Cardiac fibroblast (primary cell): ENCODE measurements around the gene ABHD1.
"Not testable (repeated sequence)": the region's sequence is repeated elsewhere in the genome, so short reads cannot be mapped to it uniquely, and the experiment has no call there.

Experiments used
- DNase-seq, 2 donors: peaks; one replicate each; pipeline versions ENCODE4 v3.0.0 to v3.0.0-alpha.2; 2010; ENCODE audit warnings: low read depth in 2 of 2
- H3K4me3 ChIP-seq, 2 donors: replicated peaks in 1 of 2; 1 replicate in 1 of 2; 2 replicates in 1 of 2; pipeline ENCODE4 v1.5.1; 2011; ENCODE audit warnings: low read depth in 2 of 2, low read length in 2 of 2, mild to moderate bottlenecking in 2 of 2, moderate library complexity in 1 of 2
- CTCF ChIP-seq: IDR thresholded peaks from one replicate; pipeline ENCODE4 v1.5.1; 2011; ENCODE audit warnings: low read depth, mild to moderate bottlenecking, low read length, inconsistent platforms

The ABHD1 gene

DNA sequence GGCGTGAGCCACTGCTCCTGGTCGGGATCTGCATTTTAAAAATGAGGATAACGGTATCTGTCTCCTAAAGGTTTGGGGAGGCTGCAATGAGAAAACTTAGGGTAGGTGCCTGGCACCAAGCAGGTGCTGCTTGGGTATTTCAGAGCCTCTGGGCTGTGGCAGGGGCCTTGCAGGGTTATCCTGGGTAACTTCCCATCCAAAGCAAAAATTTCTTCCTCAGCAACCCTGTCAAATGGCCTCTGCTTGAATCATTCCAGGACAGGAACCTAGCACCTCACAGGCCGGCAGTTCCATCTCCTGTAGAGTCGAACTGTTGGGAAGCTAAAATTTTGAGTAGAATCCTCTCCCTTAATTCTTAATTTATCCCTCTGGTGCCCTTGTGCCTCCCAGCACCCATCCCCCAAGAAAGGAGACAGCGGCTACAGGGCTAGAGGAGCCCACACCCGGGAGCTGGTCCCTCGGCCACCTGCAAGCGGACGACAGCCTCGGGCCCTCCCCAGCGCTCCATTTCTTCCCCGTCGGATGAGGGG lies 5.6 kb upstream of the ABHD1 start:
- peak overlapping the region; percentile 46 to 48 for H3K4me3 ChIP-seq
- TF ChIP-seq CTCF, result no peak
- DNase-seq, result no peak

DNA sequence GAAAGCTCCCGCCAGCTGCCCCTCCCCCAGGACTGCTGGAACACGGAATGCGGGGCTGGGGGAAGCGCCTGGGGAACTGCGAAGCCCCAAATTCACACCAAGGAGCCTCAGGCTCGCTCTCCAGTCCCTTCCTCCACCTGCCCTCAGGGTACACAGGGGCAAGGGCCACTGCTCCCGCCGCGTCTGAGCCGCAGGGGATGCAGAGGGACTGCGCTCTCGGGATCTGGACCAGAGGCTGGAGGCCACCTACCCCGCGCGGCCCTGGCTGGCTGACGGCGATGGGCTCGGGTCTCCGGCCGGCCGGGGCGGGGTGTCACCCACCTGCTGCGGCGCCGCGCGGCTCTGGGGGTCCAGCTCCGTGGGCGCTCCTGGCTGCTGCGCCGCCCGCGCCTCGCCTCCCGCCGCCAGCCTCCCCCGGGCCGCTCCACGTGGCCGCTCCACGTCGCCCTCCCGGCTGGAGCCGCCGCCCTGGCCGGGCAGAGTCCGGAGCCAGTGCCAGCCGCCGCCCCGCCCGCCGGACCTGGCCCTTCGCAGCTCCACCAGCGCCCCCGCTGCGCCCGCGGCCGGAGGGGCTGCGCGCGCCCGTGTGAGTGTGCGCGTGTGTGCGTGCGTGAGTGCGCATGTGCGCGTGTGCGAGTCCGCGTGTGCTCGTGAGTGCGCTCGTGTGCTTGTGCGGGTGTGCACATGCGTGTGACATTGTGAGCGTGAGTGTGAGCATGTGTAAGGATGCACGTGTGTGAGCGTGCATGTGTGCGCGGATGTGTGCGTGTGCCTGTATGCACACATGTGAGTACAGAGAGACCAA lies 4.9 kb upstream of the ABHD1 start, which contains the start of gene CGREF1:
Gene CGREF1 (minus strand): TSS at position 604 of the 805 bp plus-strand sequence. CDS start 14,762 bp downstream, outside the sequence.
- no peak for TF ChIP-seq CTCF
- H3K4me3 ChIP-seq, result peak within 1 kb of the TSS; percentile 46 to 48
- DNase-seq, result peak in 1 of 2 donors; percentile 5

DNA sequence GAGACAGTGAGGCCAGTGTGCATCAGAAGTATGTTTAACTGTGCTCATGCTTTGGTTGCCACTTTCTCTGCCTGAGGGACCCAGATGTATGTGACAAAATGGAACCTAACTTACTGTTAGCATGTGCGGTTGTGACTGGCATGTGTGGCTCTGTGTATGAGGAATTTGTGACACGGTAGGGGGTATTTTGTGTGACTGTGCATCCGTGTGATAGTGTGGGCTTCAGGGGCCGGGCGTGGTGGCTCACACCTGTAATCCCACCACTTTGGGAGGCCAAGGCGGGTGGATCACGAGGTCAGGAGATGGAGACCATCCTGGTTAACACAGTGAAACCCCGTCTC lies 4.3 kb upstream of the ABHD1 start:
- DNase-seq, result not testable (repeated sequence)
- H3K4me3 ChIP-seq, result peak overlapping the region; percentile 11 to 48

GRCh38 chr2:27121906-27122305 lies 1.7 kb upstream of the ABHD1 start:
- DNase-seq, result no peak
- TF ChIP-seq CTCF, result no peak
- no peak overlapping the region for H3K4me3 ChIP-seq

- no peak for DNase-seq
- no peak for TF ChIP-seq CTCF
- no peak overlapping the region for H3K4me3 ChIP-seq
These were observed 824 bp upstream of the ABHD1 start for GRCh38 chr2:27122791-27123190.

DNA sequence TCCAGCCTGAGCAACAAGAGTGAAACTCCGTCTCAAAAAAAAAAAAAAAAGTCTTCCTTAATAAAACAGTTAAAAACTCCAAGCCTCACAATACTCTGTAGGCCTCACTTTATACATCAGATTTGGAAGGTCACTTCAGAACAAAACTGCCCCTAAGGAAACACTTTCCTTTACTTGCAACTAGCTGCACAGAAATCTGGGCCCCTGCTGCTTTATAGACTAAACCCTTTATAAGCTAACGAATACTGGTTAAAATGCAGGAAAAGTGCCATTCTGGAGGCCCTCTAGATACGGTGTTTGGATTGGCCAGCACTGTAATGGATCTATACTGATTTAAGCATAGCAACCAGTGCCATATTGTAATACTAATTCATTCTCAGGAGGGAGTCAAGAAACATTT lies 1.5 kb downstream of the ABHD1 start:
- TF ChIP-seq CTCF, result no peak
- DNase-seq, result no peak
- H3K4me3 ChIP-seq, result no peak overlapping the region

GRCh38 chr2:27126252-27126710 lies 2.7 kb downstream of the ABHD1 start:
- no peak for TF ChIP-seq CTCF
- no peak overlapping the region for H3K4me3 ChIP-seq
- no peak for DNase-seq
